Hematopoietic multipotent progenitor cell (in vitro differentiated cells): ENCODE measurements around the gene ROBO3. TPM values are rescaled to one million over a fixed set of nuclear protein-coding genes. Genes with fewer than 3 reads are reported as not detected.

Experiments
- DNase-seq, 3 donors: peaks; one replicate each; pipeline ENCODE4 v3.0.0-alpha.2; 2011 to 2015; ENCODE audit warnings: low read depth in 2 of 3, low spot score in 2 of 3
- total RNA-seq: library from RNA; depleted of rRNA; stranded (reverse); fragments of >200 nt; gene quantifications from one replicate; pipeline ENCODE4 v1.2.3, GENCODE V29; 2012

Gene ROBO3
- total RNA-seq, 1 donor = 40.9 TPM

DNA sequence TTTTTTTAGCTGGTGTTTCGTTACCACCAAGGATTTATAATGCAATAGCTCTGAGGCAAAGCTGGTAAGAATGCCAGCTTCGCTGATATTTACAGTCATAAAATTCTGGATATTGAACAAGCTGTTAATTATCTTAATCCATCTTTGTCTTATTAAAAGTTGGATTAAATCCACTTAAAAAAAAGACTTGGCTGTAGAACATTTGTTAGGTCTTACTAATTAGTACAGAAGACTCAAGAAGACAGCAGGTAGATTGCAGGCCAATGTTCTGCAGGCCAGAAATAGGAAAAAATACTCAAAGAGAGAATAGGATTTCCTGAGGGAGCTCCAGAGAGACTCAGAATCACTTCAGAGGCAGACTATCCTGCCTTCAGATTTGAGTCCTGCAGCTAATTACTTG is 24.9 kb downstream of the ROBO3 start:
- no peak for DNase-seq

DNA sequence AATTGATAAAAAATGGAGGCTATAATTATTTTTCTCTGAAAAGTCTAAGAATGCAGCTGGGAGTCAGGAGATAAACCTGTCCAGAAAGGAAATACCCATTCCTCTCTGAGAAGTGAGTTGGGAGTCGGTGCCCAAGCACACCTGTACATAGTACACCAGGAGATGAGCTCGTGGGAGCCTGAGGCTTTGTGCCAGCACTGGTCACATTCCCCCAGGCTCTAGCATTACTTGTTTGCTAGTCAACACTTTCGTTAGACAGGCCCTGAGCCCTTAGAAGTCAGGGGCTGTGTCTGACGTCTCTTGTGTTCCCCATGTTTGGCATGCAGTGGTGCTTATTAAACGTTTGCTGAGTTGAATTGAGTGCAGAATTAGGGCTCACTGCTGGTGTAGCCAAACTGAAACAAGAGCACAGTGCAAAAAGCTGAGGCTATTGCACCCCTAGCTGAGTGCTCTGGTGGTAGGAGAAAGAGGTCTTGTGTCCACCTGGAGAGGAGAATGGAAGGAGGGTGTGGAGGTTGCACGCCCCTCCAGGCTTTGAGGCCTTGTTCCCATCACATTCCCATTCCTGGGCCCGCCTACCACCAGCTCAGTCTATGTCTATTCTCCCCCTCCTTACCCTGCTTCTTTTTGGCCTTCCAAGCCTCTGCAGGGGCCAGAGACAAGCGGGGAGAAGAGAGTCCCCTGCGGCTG is 25.6 kb downstream of the ROBO3 start:
- DNase-seq = no peak

DNA sequence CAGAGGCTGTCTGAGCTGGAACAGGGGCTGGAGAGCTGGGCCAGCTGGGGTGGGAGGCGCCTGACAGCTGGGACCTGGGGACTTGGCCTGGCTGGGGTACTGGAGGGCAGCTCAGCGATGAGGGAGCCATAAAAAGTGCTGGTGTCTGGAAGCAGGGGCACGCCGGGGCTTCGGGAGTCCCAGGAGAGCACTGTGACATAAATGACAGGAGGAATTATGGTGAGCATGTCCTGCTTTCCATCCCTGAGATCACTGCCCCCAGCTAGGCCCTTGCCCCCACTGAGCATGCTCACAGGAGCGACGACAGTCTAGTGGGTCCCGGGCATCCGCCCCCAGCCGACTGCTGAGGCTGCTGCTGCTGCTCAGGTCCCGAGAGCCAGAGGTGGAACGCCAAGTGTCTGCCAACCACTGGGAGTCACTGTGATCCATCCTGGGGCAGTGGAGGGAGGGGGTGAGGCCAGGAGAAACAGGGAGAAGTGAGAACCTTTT is 26.2 kb downstream of the ROBO3 start:
- no peak for DNase-seq

- DNase-seq = no peak
Measured at GRCh38 chr11:124892146-124892545, 26.9 kb downstream of the ROBO3 start.

DNA sequence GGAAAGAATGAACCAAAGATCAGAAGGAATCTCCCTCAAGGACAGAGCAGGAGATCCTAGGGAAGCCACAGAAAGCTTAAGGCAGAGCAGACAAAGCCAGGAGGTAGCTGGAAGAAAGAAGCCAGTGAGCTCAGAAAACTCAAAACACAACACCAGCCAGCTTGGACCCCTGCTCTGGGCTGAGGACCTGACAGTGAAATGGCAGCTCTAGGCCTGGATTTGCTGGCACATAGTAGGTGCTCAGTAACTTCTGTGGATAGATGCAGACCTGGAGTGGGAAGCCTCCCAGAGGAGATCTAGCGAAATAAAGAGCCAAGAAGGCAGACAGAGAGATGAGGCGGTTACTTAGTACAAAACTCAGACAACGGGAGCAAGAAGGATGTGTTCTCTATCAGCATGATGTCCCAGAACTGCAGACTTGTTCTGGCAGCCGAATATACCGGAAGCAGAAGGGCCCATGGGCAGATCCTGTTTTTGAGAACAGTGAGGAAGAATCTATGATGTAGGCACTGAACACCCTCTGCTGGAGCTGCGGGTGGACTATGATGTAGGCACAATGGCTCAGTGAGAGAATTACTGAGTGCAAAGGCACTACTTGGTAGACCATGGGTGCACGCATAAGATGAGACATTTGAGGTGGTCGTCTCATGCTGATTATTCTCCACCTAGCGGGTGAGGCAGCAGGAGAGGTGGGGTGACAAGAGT is 27.7 kb downstream of the ROBO3 start:
- DNase-seq = peak in 2 of 3 donors; percentile 59 to 72

GRCh38 chr11:124893781-124894401 is 28.7 kb downstream of the ROBO3 start:
- DNase-seq = no peak

GRCh38 chr11:124894606-124895430 is 29.6 kb downstream of the ROBO3 start:
- DNase-seq = no peak

GRCh38 chr11:124895471-124895971 is 30.3 kb downstream of the ROBO3 start:
- DNase-seq = no peak

GRCh38 chr11:124896071-124896750 is 31.0 kb downstream of the ROBO3 start:
- DNase-seq = no peak

- DNase-seq = no peak
Measured at GRCh38 chr11:124896821-124897391, 31.7 kb downstream of the ROBO3 start.

- DNase-seq = peak in 2 of 3 donors; percentile 51 to 62
Measured at GRCh38 chr11:124897674-124898262, 32.5 kb downstream of the ROBO3 start, which contains the start of gene ROBO4. ROBO4 (minus strand) TSS chr11:124897865; CDS start chr11:124897795, 70 bp downstream.

DNA sequence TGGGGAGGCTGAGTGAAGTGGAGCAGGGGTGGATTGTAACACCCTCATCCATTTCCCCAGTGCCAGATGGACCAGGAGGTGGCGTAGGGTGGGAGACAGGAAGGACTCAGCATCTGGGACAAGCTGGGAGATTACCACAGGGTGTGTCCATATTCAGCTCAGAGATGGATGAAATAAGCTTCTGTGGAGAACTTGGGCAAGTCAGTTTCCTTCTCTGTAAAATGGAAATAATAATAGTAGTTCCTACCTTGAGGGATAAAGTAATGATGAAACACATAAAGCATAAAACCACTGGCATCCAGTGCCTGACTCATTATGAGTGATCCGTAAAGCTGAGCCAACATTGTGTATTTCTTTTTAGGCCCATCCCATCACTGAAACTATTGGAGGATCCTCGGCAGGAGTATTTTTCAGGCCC is 33.0 kb downstream of the ROBO3 start:
- peak in 1 of 3 donors; percentile 16 for DNase-seq

DNA sequence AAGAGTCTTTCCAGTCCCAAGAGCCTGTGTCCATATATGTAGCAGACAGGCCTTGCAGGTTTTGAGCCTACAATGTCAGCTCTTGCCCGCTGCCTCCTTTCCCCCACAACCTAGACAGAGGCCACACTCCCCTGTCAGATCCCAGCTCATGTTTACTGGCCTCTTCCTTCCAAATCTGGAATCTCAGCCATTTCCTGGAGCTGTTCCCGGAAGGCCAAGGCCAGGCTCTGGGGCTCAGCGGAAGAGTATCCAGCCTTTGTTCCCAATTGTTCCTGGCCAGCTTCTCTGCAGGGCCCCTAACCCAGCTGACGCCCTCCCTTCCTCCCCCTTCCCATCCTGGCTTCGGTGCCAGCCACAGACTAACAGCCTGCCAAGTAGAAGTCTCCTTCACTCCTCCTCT is 33.5 kb downstream of the ROBO3 start:
- no peak for DNase-seq

DNA sequence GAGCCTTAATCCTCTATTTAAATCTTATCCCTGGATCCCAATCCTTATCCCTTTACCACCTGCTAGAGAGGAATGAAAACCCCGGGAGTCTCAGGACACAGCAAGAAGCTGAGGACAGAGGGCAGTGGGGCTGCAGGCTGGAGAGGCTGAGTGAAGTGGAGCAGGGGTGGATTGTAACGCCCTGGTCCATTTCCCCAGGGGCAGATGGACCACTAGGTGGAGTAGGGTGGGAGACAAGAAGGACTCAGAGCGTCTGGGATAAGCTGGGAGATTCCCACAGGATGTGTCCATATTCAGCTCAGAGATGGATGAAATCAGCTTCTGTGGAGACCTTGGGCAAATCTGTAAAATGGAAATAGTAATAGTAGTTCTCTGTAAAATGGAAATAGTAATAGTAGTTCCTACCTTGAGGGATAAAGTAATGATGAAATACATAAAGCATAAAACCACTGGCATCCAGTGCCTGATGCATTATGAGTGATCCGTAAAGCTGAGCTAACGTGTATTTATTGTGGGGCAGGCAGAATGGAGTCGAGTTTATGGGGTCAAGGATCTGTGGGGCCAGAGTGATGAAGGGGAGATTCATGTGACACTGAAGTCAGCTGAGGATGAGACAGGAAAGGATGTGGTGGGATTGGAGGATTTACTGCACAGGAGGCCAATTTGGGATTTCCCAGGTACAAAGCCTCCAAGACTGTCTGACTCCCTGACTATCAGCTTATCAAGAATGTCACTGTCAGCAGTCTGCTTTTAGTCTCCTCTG is 34.3 kb downstream of the ROBO3 start:
- no peak for DNase-seq

GRCh38 chr11:124900464-124900863 is 35.2 kb downstream of the ROBO3 start:
- no peak for DNase-seq

- DNase-seq = no peak
Measured at GRCh38 chr11:124902616-124903015, 37.4 kb downstream of the ROBO3 start.

DNA sequence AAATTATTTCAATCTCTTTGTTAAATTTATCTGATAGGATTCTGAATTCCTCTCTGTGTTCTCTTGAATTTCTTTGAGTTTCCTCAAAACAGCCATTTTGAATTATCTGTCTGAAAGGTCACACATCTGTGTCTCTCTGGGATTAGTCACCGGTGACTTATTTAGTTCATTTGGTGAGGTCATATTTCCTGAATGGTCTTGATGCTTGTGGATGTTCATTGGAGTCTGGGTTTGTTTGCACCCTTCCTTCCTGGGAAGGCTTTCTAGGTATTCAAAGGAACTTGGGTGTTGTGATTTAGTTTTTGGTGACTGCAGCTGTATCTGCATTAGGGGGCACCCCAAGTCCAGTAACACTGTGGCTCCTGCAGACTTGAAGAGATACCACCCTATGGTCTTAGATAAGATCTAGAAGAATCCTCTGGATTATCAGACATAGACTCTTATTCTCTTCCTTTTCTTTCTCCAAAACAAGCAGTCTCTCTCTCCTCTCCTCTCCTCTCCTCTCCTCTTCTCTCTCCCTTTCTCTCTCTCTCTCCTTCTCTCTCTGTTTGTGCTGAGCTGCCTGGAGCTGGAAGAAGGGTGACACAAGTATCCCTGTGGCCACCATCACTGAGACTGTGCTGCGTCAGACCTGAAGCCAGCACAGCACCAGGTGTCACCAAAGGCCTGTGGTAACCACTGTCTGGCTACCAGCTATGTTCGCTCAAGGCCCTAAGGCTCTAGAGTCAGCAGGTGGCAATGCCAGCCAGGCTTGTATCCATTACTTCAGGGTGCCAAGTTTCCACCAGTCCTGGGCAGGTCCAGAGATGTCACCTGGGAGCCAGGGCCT is 50.5 kb downstream of the ROBO3 start:
- no peak for DNase-seq

GRCh38 chr11:124916370-124916710 is 51.1 kb downstream of the ROBO3 start:
- DNase-seq = no peak
